NOMO-1 (cell line): Measurements from ENCODE around the gene PRDM15.

Experiments used
- DNase-seq, 2 experiments: peaks; one replicate each; lab custom pipeline; 2025; ENCODE audit not compliant: unreplicated experiment in 2 of 2; lab: John Stamatoyannopoulos, UW

PRDM15 gene

GRCh38 chr21:41767606-41768436, 111.3 kb downstream of the PRDM15 start:
- peak in 1 of 2 experiments; percentile 17 for DNase-seq

- DNase-seq, result no peak
Measured at GRCh38 chr21:41766883-41767605, 112.1 kb downstream of the PRDM15 start, which contains the start of gene RIPK4. RIPK4 (minus strand) TSS chr21:41767052; CDS start chr21:41767041, 11 bp downstream.

GRCh38 chr21:41765973-41766882, 112.9 kb downstream of the PRDM15 start:
- DNase-seq, result no peak

DNA sequence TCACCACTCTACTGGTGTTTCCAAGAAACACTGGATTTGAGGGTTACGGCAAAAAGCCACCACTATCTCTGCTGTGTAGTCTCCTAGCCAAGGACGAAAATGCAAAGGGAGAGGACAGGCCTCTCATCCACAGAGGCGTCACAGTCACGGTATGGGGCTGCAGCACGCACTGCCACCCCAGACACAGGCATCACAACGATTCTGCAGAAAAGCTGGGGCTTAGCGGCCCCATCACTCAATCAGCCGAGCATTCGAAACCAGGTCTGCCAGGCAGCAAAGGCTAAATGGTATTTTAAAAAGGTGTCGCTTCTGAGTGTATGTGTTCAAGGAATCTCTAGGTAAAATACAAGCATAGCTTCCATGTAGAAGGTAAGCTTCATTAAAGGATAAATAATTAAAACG, 113.7 kb downstream of the PRDM15 start:
- DNase-seq, result no peak

GRCh38 chr21:41764558-41765419, 114.4 kb downstream of the PRDM15 start:
- no peak for DNase-seq

GRCh38 chr21:41763996-41764395, 115.1 kb downstream of the PRDM15 start:
- no peak for DNase-seq

GRCh38 chr21:41763398-41763931, 115.7 kb downstream of the PRDM15 start:
- no peak for DNase-seq

- DNase-seq, result no peak
Measured at GRCh38 chr21:41762753-41763152, 116.4 kb downstream of the PRDM15 start.

- DNase-seq, result peak; percentile 42 to 58
Measured at GRCh38 chr21:41761934-41762635, 117.1 kb downstream of the PRDM15 start.

DNA sequence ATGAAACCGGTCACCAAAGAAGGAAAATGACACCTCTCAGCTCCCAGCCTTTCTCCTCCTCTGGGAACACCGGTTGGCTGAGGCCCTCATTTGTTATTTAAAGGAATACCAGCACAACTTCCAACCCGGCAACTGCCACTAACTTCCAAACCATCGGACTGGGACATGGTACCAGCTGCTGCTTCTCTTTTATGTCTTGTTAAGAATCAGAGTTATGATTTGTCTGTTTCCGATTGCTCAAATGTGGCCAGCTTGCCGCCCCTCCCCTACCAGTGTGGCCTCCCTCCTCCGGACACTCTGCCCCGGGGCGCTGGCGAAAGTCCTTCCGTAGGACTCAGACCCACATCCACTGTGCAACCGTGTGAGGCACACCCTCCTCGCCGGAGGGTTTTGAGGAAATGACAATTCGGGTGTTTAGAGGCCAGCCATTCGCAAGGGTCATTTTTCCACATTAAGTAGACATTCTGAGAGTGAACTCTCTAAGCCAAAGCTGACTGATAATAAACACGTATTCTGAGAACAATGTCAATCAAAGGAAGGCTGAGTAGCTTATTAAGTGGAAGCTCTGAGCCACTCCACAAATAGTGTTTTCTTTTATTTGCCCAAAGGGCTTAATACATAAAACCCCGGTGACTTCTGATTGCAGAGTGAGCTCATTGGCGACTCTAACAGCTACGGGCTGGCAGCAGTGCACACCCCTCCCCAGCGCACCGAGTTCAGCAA, 117.8 kb downstream of the PRDM15 start:
- peak; percentile 56 to 68 for DNase-seq

- no peak for DNase-seq
Measured at GRCh38 chr21:41760411-41760810, 118.7 kb downstream of the PRDM15 start.

GRCh38 chr21:41759926-41760325, 119.2 kb downstream of the PRDM15 start:
- DNase-seq, result no peak

DNA sequence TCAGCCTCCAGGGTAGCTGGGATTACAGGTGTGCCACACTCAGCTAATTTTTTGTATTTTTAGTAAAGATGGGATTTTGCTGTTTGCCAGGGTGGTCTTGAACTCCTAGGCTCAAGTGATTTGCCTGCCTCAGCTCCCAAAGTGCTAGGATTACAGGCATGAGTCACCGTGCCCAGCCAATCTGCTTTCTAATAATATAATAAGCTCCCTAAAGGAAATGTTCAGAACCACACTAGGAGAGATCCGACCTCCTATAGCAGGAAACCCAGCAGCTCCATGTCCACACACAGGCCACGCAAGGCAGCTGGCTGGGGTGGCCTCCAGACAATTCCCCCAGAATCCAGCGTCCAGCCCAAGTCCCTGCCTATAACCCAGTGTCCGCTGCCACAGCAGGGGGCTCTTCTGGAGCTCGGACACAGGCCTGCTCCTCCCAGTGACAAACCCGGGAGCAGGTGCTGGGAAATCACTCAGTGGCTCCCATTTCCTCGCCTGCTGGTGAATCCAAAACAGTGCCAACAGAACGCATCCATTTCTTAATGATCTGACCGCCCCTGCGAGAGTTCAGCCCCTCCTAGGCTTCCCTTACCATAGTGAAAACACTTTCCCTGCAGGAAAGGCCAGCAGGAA, 119.8 kb downstream of the PRDM15 start:
- no peak for DNase-seq

GRCh38 chr21:41758550-41758949, 120.6 kb downstream of the PRDM15 start:
- DNase-seq, result no peak

- DNase-seq, result no peak
Measured at GRCh38 chr21:41755934-41756773, 123.0 kb downstream of the PRDM15 start.

DNA sequence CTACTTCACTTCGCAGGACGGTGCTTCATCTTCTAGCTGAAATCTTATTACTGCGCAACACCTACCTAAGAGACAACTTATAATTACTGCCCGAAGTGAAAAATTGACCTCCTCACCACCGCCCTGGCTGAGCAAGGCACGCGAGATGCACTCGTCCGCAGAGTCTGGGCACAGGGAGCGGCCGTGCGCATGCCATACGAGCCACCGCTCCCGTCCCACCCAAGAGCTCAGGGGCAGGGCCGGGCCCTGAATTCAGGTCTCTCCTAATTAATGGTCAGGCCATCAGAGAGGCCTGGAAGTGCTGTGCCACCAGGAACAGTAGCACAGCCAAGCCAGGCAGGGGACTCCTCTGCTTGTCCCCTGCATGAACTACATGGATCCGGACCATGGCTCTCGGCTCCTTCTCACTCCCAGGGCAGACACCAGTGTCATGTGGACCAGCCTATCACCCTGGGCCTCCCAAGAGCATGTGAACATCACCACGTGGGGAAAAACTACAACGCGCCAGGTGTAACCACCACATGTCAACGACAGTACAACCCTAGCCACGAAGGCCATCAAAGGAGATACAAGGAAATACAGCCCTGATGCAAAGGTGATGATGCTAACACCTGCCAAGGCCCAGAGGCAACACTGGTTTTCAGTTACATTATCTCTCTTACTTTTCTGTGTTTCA, 123.7 kb downstream of the PRDM15 start:
- DNase-seq, result no peak

DNA sequence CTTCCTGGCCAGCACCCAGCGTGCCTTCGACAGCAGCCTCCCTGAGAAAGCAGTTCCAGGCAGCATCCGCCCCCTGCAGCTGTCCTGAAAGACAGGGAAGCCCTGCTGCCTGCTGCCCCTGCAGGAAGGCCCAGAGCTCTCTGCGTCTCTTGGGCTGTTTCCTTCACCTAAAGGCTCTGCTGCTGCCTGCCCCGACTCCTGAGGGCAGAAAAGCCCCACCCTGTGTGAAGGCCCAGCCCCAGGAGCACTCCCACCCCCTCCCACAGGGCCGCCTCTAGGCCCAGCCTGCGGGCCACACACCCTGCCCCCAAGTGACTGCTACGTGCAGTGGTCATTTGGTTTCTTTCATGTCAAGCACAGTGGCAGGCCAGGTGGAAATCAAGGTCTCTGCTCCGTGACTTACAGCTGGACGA, 124.7 kb downstream of the PRDM15 start:
- DNase-seq, result no peak
